Spleen (tissue), 11 donors: ENCODE results near the gene KIF25. TPM values are rescaled to one million over a fixed set of nuclear protein-coding genes. Genes with fewer than 3 reads are reported as not detected.

ENCODE experiments used
- DNase-seq: peaks from one replicate; pipeline ENCODE4 v3.0.0-alpha.2; 2020
- H3K27ac ChIP-seq, 8 donors: fragments of 200-600 bp; sonication (generic) in 7 of 8; 1 replicate in 4 of 8; 2 replicates in 4 of 8; pipeline versions ENCODE4 v1.5.0 to v1.8.0; 2016 to 2021; ENCODE audit warnings: inconsistent platforms in 4 of 8, mild to moderate bottlenecking in 4 of 8, moderate library complexity in 1 of 8
- H3K27me3 ChIP-seq, 7 donors: fragments of 200-600 bp; sonication (generic) in 6 of 7; replicated peaks in 1 of 7; 1 replicate in 4 of 7; 2 replicates in 3 of 7; pipeline versions ENCODE4 v1.5.0 to v1.8.0; 2016 to 2021; ENCODE audit warnings: inconsistent platforms in 3 of 7, mild to moderate bottlenecking in 1 of 7
- H3K36me3 ChIP-seq, 6 donors: fragments of 200-600 bp; sonication (generic) in 5 of 6; 1 replicate in 4 of 6; 2 replicates in 2 of 6; pipeline versions ENCODE4 v1.5.0 to v1.8.0; 2016 to 2021; ENCODE audit warnings: inconsistent platforms in 2 of 6
- H3K4me1 ChIP-seq, 6 donors: fragments of 200-600 bp; sonication (generic) in 5 of 6; 1 replicate in 3 of 6; 2 replicates in 3 of 6; pipeline versions ENCODE4 v1.5.0 to v1.8.0; 2016 to 2021; ENCODE audit warnings: inconsistent platforms in 3 of 6
- H3K4me3 ChIP-seq, 8 donors: fragments of 200-600 bp; sonication (generic) in 7 of 8; 1 replicate in 4 of 8; 2 replicates in 4 of 8; pipeline versions ENCODE4 v1.5.0 to v1.8.0; 2016 to 2021; ENCODE audit warnings: inconsistent platforms in 4 of 8, mild to moderate bottlenecking in 4 of 8, moderate library complexity in 2 of 8
- H3K9me3 ChIP-seq, 8 donors: fragments of 200-600 bp; sonication (generic) in 7 of 8; 1 replicate in 4 of 8; 2 replicates in 4 of 8; pipeline versions ENCODE4 v1.5.0 to v1.8.0; 2016 to 2021; ENCODE audit warnings: inconsistent platforms in 4 of 8
- POLR2A ChIP-seq, 3 donors: fragments of 450-650 bp; IDR thresholded peaks; one replicate each; pipeline ENCODE4 v1.5.1; 2017; ENCODE audit warnings: antibody characterized with exemption in 3 of 3, mild to moderate bottlenecking in 1 of 3
- POLR2AphosphoS5 ChIP-seq, 3 donors: sonication (generic); formaldehyde crosslinking; IDR thresholded peaks; one replicate each; pipeline ENCODE4 v1.5.1; 2017; ENCODE audit warnings: antibody characterized with exemption in 3 of 3
- WGBS, 5 donors: extraction: QIAGEN DNeasy Blood & Tissue Kit in 3 of 5; methylation state at CpG; one replicate each; pipeline versions ENCODE4 v1.1.5 to v1.1.7; 2013 to 2018; 5-methylcytosine and 5-hydroxymethylcytosine counted together
- intact Hi-C: fragments of 100-400 bp; cut with DNase I; formaldehyde crosslinking; loops from one replicate; pipeline ENCODE4 v1.15.0; 2023; ENCODE audit warnings: low total_unique reads
- polyA plus RNA-seq, 3 donors: library from polyadenylated mRNA; stranded (reverse); fragments of 200-250 nt; gene quantifications; one replicate each; pipeline ENCODE4 v1.2.1, GENCODE V29; 2013
- total RNA-seq, 7 donors: library from RNA; depleted of rRNA in 3 of 7; stranded (reverse); fragments of >200 nt in 3 of 7; fragmentation: NEBNext Ultra II Directional in 4 of 7; extraction: Animal tissue kit (Norgen Biotek cat#: 25700) in 4 of 7; gene quantifications; one replicate each; pipeline versions ENCODE4 v1.1.0 to v1.2.1, GENCODE V29; 2016 to 2021
- TF ChIP-seq, protein P1 (sequence below), 11 experiments: fragments of 200-600 bp in 7 of 11; fragments of 450-650 bp in 4 of 11; sonication (generic) in 4 of 11; IDR thresholded peaks in 8 of 11; conservative IDR thresholded peaks in 3 of 11; 1 replicate in 7 of 11; 2 replicates in 4 of 11; pipeline versions ENCODE4 v1.4.0 to v1.8.0; 2016 to 2021; ENCODE audit warnings: antibody characterized with exemption in 11 of 11, inconsistent platforms in 4 of 11, mild to moderate bottlenecking in 1 of 11
- donor health status: healthy with polysubstance abuse.
- donor health status: DM: no; HTN: no; CAD: no; lungs with moderate emphysema.
- donor health status: DM: no; HTN: no; CAD: no.
- donor health status: Bipolar disorder and iron deficiency.
- donor health status: healthy.
- donor health status: DM: no; HTN: no; CAD: no.
- donor health status: DM: yes; HTN: yes; CAD: no.

KIF25 gene
- total and polyA plus RNA-seq, 10 donors = 0.32 to 1.7 (median 0.49) TPM; not detected in 3

DNA sequence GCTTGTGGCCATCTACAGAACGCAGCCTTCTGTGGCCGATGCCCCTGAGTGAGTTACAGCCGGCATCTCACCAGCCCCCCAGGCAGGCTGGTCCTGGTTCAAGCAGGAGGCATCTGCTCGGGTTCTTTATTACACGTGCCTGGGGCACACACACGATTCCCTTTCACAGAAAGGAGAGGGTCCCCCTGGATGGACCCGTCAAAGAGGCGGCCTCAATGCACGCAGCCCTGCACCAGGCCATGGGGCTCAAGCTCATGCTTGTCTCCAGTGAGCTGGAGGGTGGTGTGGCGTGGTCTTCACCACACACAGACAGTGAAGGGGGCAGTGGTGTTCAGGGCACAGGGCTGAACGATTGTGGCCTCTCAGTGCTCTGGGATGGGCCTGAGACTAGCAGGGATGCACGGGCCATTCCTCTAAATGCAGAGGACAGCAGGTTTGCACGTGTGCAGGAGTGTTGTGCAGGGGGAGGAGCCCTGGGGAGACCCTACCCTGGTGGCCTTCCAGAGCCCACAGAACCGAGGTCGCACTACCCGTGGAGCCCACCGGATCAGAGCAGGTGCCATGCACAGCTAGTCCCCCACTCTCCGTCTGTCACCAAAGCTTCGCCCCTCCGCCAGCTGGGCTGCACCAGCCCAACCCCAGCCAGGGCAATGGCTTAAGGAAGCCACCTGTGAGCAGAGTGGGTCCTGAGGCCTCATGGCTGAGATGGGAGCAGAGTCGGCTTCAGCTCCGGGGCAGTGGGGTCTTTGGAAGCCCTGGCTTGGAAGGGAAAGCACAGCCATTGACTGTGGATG, 58.4 kb downstream of the KIF25 start:
- intact Hi-C loops = no loop called here
- no peaks in the 10 kb centered on the region for H3K9me3 ChIP-seq
- DNase-seq = no peak
- no peak overlapping the region for H3K4me3 ChIP-seq
- WGBS, 5 donors = 87 to 94% (median 89%) methylated on average over 16 to 22 of the region's 22 CpGs
- H3K4me1 ChIP-seq = peaks cover 0 to 8% (median 0%) of the 10 kb centered on the region in 6 donors
- no peak for TF ChIP-seq POLR2AphosphoS5 (IDR thresholded peaks at IDR 0.05)
- TF ChIP-seq, protein P1, sequence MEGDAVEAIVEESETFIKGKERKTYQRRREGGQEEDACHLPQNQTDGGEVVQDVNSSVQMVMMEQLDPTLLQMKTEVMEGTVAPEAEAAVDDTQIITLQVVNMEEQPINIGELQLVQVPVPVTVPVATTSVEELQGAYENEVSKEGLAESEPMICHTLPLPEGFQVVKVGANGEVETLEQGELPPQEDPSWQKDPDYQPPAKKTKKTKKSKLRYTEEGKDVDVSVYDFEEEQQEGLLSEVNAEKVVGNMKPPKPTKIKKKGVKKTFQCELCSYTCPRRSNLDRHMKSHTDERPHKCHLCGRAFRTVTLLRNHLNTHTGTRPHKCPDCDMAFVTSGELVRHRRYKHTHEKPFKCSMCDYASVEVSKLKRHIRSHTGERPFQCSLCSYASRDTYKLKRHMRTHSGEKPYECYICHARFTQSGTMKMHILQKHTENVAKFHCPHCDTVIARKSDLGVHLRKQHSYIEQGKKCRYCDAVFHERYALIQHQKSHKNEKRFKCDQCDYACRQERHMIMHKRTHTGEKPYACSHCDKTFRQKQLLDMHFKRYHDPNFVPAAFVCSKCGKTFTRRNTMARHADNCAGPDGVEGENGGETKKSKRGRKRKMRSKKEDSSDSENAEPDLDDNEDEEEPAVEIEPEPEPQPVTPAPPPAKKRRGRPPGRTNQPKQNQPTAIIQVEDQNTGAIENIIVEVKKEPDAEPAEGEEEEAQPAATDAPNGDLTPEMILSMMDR (IDR thresholded peaks at IDR 0.05 in 8 of 11, conservative IDR thresholded peaks at IDR 0.05 in 3 of 11) = no peak
- H3K27ac ChIP-seq = no peak overlapping the region
- H3K27me3 ChIP-seq = no peaks in the 10 kb centered on the region
- H3K36me3 ChIP-seq = no peaks in the 10 kb centered on the region

- no peak overlapping the region for H3K4me3 ChIP-seq
- H3K36me3 ChIP-seq = no peaks in the 10 kb centered on the region
- H3K27me3 ChIP-seq = no peaks in the 10 kb centered on the region
- no peak for TF ChIP-seq POLR2AphosphoS5 (IDR thresholded peaks at IDR 0.05)
- TF ChIP-seq, protein P1 (IDR thresholded peaks at IDR 0.05 in 8 of 11, conservative IDR thresholded peaks at IDR 0.05 in 3 of 11) = no peak
- TF ChIP-seq POLR2A (IDR thresholded peaks at IDR 0.05) = no peak
- H3K27ac ChIP-seq = no peak overlapping the region
- no peaks in the 10 kb centered on the region for H3K9me3 ChIP-seq
- 78 to 94% (median 86%) methylated on average over 13 to 24 of the region's 24 CpGs for WGBS, 5 donors
- intact Hi-C loops = no loop called here
- peaks cover 0 to 8% (median 0%) of the 10 kb centered on the region in 6 donors for H3K4me1 ChIP-seq
- DNase-seq = no peak
Measured at GRCh38 chr6:168056892-168057527, 59.5 kb downstream of the KIF25 start.

DNA sequence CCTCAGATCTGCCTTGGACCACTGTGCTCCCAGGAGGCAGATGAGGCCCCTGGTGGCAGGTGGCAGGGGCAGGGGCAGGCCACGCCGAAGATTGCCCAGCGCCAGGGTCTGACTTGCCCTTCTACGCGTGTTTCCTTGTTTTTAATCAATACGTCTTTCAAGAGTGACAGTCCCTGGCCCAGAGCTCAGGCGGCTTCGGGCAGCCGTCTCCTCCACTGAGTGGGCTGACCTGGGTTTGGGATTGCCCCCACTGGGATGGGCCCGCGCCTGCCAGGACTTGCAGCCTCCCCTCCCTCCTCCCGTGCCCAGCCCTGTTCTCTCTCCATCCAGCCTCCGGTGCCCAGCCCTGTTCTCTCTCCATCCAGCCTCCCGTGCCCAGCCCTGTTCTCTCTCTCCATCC, 60.4 kb downstream of the KIF25 start:
- intact Hi-C loops = no loop called here
- Histone ChIP-seq H3K4me1 (peaks cover 0 to 8% (median 0%) of the 10 kb centered on the region in 6 donors), H3K27ac (no peak overlapping the region), H3K36me3 (no peaks in the 10 kb centered on the region), H3K4me3 (no peak overlapping the region), H3K9me3 (no peaks in the 10 kb centered on the region), H3K27me3 (no peaks in the 10 kb centered on the region)
- 91 to 98% (median 92%) methylated on average over 12 to 14 of the region's 14 CpGs for WGBS, 5 donors
- DNase-seq = no peak
- TF ChIP-seq POLR2A (IDR thresholded peaks at IDR 0.05) (no peak), POLR2AphosphoS5 (IDR thresholded peaks at IDR 0.05) (no peak)
- TF ChIP-seq, protein P1 (IDR thresholded peaks at IDR 0.05 in 8 of 11, conservative IDR thresholded peaks at IDR 0.05 in 3 of 11) = no peak
